Trophoblast cell (in vitro differentiated cells and primary cell): ENCODE measurements around the gene LRMDA.
"Not testable (repeated sequence)": the region's sequence is repeated elsewhere in the genome, so short reads cannot be mapped to it uniquely, and the experiment has no call there.

Experiments
- DNase-seq, 2 donors: peaks; one replicate each; pipeline ENCODE4 v3.0.0-alpha.2; 2016
- H2AFZ ChIP-seq: 2 replicates; pipeline ENCODE4 v1.6.1; 2013; ENCODE audit warnings: low read length, moderate library complexity, mild to moderate bottlenecking; ENCODE audit not compliant: insufficient read depth, poor library complexity
- H2AK5ac ChIP-seq: 2 replicates; pipeline ENCODE4 v1.6.1; 2013; ENCODE audit warnings: mild to moderate bottlenecking, low read length
- H2BK120ac ChIP-seq: 2 replicates; pipeline ENCODE4 v1.6.1; 2013; ENCODE audit warnings: low read length, mild to moderate bottlenecking, moderate library complexity; ENCODE audit not compliant: insufficient read depth, poor library complexity
- H2BK12ac ChIP-seq: 2 replicates; pipeline ENCODE4 v1.6.1; 2013; ENCODE audit warnings: mild to moderate bottlenecking, low read length, moderate library complexity
- H2BK5ac ChIP-seq: 2 replicates; pipeline ENCODE4 v1.6.1; 2013; ENCODE audit warnings: low read length, low read depth, moderate library complexity, mild to moderate bottlenecking; ENCODE audit not compliant: poor library complexity
- H3K14ac ChIP-seq: 2 replicates; pipeline ENCODE4 v1.6.1; 2013; ENCODE audit warnings: mild to moderate bottlenecking, low read length
- H3K18ac ChIP-seq: 2 replicates; pipeline ENCODE4 v1.6.1; 2013; ENCODE audit warnings: mild to moderate bottlenecking, low read length
- H3K23ac ChIP-seq: 2 replicates; pipeline ENCODE4 v1.6.1; 2013; ENCODE audit warnings: low read length
- H3K27ac ChIP-seq: 2 replicates; pipeline ENCODE4 v1.5.1; 2013; ENCODE audit warnings: low read depth, mild to moderate bottlenecking, inconsistent platforms, low read length, moderate library complexity
- H3K27me3 ChIP-seq: 2 replicates; pipeline ENCODE4 v1.6.1; 2013; ENCODE audit warnings: inconsistent platforms, mild to moderate bottlenecking, low read length, moderate library complexity; ENCODE audit not compliant: insufficient read depth
- H3K36me3 ChIP-seq, 2 experiments: 1 replicate in 1 of 2; 2 replicates in 1 of 2; pipeline ENCODE4 v1.6.1; 2013; ENCODE audit warnings: low read length in 2 of 2, mild to moderate bottlenecking in 2 of 2, moderate library complexity in 1 of 2; ENCODE audit not compliant: insufficient read depth in 2 of 2, control insufficient read depth in 1 of 2
- H3K4ac ChIP-seq: 2 replicates; pipeline ENCODE4 v1.6.1; 2013; ENCODE audit warnings: low read depth, mild to moderate bottlenecking, low read length, moderate library complexity
- H3K4me1 ChIP-seq, 2 experiments: 1 replicate in 1 of 2; 2 replicates in 1 of 2; pipeline ENCODE4 v1.6.1; 2013; ENCODE audit warnings: low read length in 2 of 2, mild to moderate bottlenecking in 2 of 2, moderate library complexity in 1 of 2; ENCODE audit not compliant: insufficient read depth in 2 of 2, control insufficient read depth in 1 of 2
- H3K4me2 ChIP-seq: 2 replicates; pipeline ENCODE4 v1.6.1; 2013; ENCODE audit warnings: inconsistent platforms, mild to moderate bottlenecking, low read length, moderate library complexity
- H3K4me3 ChIP-seq: 2 replicates; pipeline ENCODE4 v1.5.1; 2013; ENCODE audit warnings: mild to moderate bottlenecking, low read depth, low read length, inconsistent platforms
- H3K79me1 ChIP-seq: one replicate; pipeline ENCODE4 v1.6.1; 2013; ENCODE audit warnings: low read length
- H3K79me2 ChIP-seq: 2 replicates; pipeline ENCODE4 v1.6.1; 2013; ENCODE audit warnings: low read length, mild to moderate bottlenecking; ENCODE audit not compliant: control insufficient read depth, insufficient read depth, poor library complexity
- H3K9ac ChIP-seq: 2 replicates; pipeline ENCODE4 v1.6.1; 2013; ENCODE audit warnings: mild to moderate bottlenecking, low read length
- H3K9me3 ChIP-seq: 2 replicates; pipeline ENCODE4 v1.6.1; 2013; ENCODE audit warnings: low read depth, mild to moderate bottlenecking, control low read depth, inconsistent platforms, low read length; ENCODE audit not compliant: insufficient read depth
- H4K12ac ChIP-seq: 2 replicates; pipeline ENCODE4 v1.6.1; 2013; ENCODE audit warnings: low read depth, mild to moderate bottlenecking, low read length, moderate library complexity
- H4K8ac ChIP-seq: 2 replicates; pipeline ENCODE4 v1.6.1; 2013; ENCODE audit warnings: low read depth, mild to moderate bottlenecking, low read length, moderate library complexity
- H4K91ac ChIP-seq: one replicate; pipeline ENCODE4 v1.6.1; 2013; ENCODE audit warnings: low read depth, mild to moderate bottlenecking, low read length, moderate library complexity
- WGBS: extraction: QIAGEN DNeasy Blood & Tissue Kit; methylation state at CpG from one replicate; pipeline ENCODE4 v1.1.7; 2013; ENCODE audit warnings: missing lambda C conversion rate; ENCODE audit not compliant: insufficient read length, insufficient coverage; ENCODE audit errors: extremely low coverage; 5-methylcytosine and 5-hydroxymethylcytosine counted together

Gene LRMDA

DNA sequence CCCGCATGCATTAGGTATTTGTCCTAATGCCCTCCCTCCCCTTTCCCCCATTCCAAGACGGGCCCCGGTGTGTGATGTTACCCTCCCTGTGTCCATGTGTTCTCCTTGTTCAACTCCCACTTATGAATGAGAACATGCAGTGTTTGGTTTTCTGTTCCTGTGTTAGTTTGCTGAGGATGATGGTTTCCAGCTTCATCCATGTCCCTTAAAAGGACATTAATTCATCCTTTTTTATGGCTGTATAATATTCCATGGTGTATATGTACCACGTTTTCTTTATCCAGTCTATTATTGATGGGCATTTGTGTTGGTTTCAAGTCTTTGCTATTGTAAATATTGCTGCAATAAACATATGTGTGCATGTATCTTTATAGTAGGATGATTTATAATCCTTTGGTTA is 335.3 kb downstream of the LRMDA start:
- not testable (repeated sequence) for H3K79me1 ChIP-seq, H2BK120ac ChIP-seq, H3K14ac ChIP-seq, H4K91ac ChIP-seq, H3K4me1 ChIP-seq, H2AFZ ChIP-seq, H3K79me2 ChIP-seq, H3K4me2 ChIP-seq, H3K18ac ChIP-seq, H4K12ac ChIP-seq, H3K4ac ChIP-seq, H2AK5ac ChIP-seq, H3K23ac ChIP-seq, DNase-seq, H3K9ac ChIP-seq, H3K27ac ChIP-seq, H2BK12ac ChIP-seq, H3K36me3 ChIP-seq, H4K8ac ChIP-seq, H2BK5ac ChIP-seq, H3K4me3 ChIP-seq, H3K9me3 ChIP-seq, H3K27me3 ChIP-seq
- no CpG with 5 or more reads among the region's 4 CpGs for whole genome bisulfite sequencing

DNA sequence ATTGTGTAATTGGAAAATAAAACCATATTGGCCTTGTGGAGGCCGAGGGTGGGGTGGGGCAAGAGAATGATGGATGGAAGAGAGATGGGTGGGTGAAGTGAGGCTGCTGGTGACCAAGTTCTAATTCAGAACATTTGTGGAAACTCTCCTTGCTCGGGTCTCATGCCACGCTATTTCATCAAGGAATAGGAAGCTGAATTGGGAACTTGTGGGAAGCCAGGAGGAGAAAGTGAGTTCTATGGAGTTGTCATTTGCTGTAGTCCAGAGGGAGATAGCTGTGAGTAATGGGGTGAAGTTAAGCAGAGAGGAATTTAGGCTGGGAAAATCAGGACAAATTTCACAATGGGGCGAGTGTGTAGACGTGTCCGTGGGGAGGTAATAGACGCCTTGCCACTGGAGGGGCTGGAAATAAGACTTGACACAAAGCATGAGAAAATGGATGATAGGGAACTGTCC is 339.2 kb downstream of the LRMDA start:
- Histone ChIP-seq H3K14ac (no peak overlapping the region), H3K9me3 (no peaks in the 10 kb centered on the region), H3K4me2 (no peak overlapping the region), H2AK5ac (no peak overlapping the region), H4K8ac (no peak overlapping the region), H3K9ac (no peak overlapping the region), H2BK12ac (no peak overlapping the region), H3K4ac (no peak overlapping the region), H3K79me1 (no peaks in the 10 kb centered on the region), H2BK5ac (no peak overlapping the region), H3K27ac (no peak overlapping the region), H3K36me3 (no peaks in the 10 kb centered on the region), H4K91ac (no peak overlapping the region), H3K18ac (no peak overlapping the region), H3K4me1 (no peaks in the 10 kb centered on the region), H3K23ac (no peak overlapping the region), H4K12ac (no peak overlapping the region), H3K4me3 (no peak overlapping the region), H3K27me3 (no peaks in the 10 kb centered on the region), H3K79me2 (no peaks in the 10 kb centered on the region), H2AFZ (no peak overlapping the region), H2BK120ac (no peak overlapping the region)
- no peak for DNase-seq
- WGBS, result no CpG with 5 or more reads among the region's 7 CpGs

GRCh38 chr10:75771606-75772005 is 340.2 kb downstream of the LRMDA start:
- Histone ChIP-seq H2AK5ac (no peak overlapping the region), H2BK120ac (no peak overlapping the region), H3K79me2 (no peaks in the 10 kb centered on the region), H3K27ac (no peak overlapping the region), H4K91ac (no peak overlapping the region), H2BK5ac (no peak overlapping the region), H3K36me3 (no peaks in the 10 kb centered on the region), H4K8ac (no peak overlapping the region), H3K9me3 (no peaks in the 10 kb centered on the region), H3K4me2 (no peak overlapping the region), H3K27me3 (no peaks in the 10 kb centered on the region), H3K9ac (no peak overlapping the region), H3K14ac (no peak overlapping the region), H2AFZ (no peak overlapping the region), H3K4me1 (no peaks in the 10 kb centered on the region), H3K4ac (no peak overlapping the region), H2BK12ac (no peak overlapping the region), H3K79me1 (no peaks in the 10 kb centered on the region), H3K4me3 (peak overlapping the region; percentile 13), H3K23ac (no peak overlapping the region), H4K12ac (no peak overlapping the region), H3K18ac (no peak overlapping the region)
- no CpG with 5 or more reads among the region's 1 CpG for WGBS
- no peak for DNase-seq

DNA sequence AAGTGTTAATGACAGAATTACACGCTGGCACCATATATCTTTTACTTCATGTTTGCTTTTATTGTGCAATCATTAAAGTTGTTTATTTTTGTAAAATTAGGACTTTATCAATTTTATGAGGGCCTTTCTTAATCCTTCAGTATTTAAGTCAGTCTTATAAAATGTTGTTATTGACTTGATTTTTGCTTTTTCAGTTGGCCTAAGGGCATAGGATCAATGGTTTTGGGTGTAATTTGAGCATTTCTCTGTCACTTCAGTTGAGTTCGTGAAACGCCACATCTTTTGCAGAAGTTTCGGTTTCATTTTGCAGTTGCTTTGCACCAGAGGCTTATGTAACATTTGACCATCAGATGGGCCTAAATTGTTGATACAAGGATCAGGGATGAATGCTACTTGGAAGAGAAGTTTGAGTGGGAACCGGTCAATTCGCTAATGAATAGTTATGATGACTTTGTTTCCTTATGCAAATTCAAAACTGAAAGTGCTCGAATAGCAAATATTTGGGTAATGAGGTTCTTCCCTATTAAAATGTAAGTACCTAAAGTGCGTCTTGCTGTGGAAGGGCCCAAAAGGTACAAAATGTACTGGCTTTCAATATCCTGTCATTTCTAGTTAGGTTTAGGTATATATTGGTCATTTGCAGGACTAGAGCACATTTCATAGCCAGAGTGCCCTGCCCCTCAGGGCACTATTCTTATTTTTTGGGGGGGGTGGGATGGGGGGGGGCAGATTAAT is 340.9 kb downstream of the LRMDA start:
- Histone ChIP-seq H3K9ac (no peak overlapping the region), H4K8ac (no peak overlapping the region), H4K91ac (no peak overlapping the region), H3K4ac (no peak overlapping the region), H4K12ac (no peak overlapping the region), H3K4me3 (no peak overlapping the region), H3K27me3 (no peaks in the 10 kb centered on the region), H2BK5ac (no peak overlapping the region), H3K79me2 (no peaks in the 10 kb centered on the region), H3K9me3 (no peaks in the 10 kb centered on the region), H3K27ac (no peak overlapping the region), H3K14ac (no peak overlapping the region), H2AK5ac (no peak overlapping the region), H3K79me1 (no peaks in the 10 kb centered on the region), H2AFZ (no peak overlapping the region), H2BK120ac (no peak overlapping the region), H2BK12ac (no peak overlapping the region), H3K4me2 (no peak overlapping the region), H3K23ac (no peak overlapping the region), H3K4me1 (no peaks in the 10 kb centered on the region), H3K18ac (no peak overlapping the region), H3K36me3 (no peaks in the 10 kb centered on the region)
- WGBS, result no CpG with 5 or more reads among the region's 8 CpGs
- no peak for DNase-seq
